ENCODE measurements around the gene LSS. TPM values are rescaled to one million over a fixed set of nuclear protein-coding genes. Genes with fewer than 3 reads are reported as not detected.

LSS gene
- total and polyA plus RNA-seq, 2 of the 4 experiments (the other 2 are of a cell fraction), result 43.4 to 58.1 TPM

- Histone ChIP-seq H2BK5ac (ENCODE audit: low read depth, low read length, poor library complexity, severe bottlenecking) (no peak overlapping the region), H3K36me3 (ENCODE audit: control insufficient read depth, insufficient read depth, low read length) (peaks cover 68% of the 10 kb centered on the region), H3K4me2 (ENCODE audit: low read depth, low read length) (no peak overlapping the region), H4K8ac (ENCODE audit: low read depth in 2 of 2, low read length in 2 of 2) (no peak overlapping the region), H3K9me1 (ENCODE audit: insufficient read depth, low read length) (peaks cover 16% of the 10 kb centered on the region), H2AK9ac (replicated peaks; ENCODE audit: low read depth, low read length, poor library complexity) (no peak overlapping the region), H2AFZ (replicated peaks; ENCODE audit: low read length, poor library complexity) (no peak overlapping the region), H3K14ac (replicated peaks; ENCODE audit: low read depth, low read length) (no peak overlapping the region), H2BK120ac (ENCODE audit: low read depth, low read length) (no peak overlapping the region), H3K18ac (ENCODE audit: low read depth, low read length) (no peak overlapping the region), H2AK5ac (ENCODE audit: low read depth, low read length) (no peak overlapping the region), H3K4me3 (ENCODE audit: insufficient read depth, low read depth, low read length) (no peak overlapping the region), H3K79me1 (ENCODE audit: low read depth in 1 of 2, low read length in 2 of 2) (peaks cover 8 to 28% of the 10 kb centered on the region in 2 experiments; a peak in 3 of 4 replicates), H3K4me1 (ENCODE audit: control insufficient read depth, insufficient read depth, low read length) (no peaks in the 10 kb centered on the region; the same call in 1 of the 2 replicates), H4K91ac (ENCODE audit: insufficient read depth, low read depth, low read length) (no peak overlapping the region), H4K20me1 (ENCODE audit: insufficient read depth, low read length) (peaks cover 6% of the 10 kb centered on the region), H3K27ac (ENCODE audit: insufficient read depth, low read length) (no peak overlapping the region), H4K5ac (ENCODE audit: low read depth, low read length) (no peak overlapping the region), H3K9ac (ENCODE audit: low read depth, low read length) (no peak overlapping the region), H2BK20ac (ENCODE audit: low read depth, low read length) (no peak overlapping the region), H3K9me3 (ENCODE audit: control insufficient read depth, insufficient read depth, low read length) (no peaks in the 10 kb centered on the region), H3K4ac (ENCODE audit: low read depth, low read length) (no peak overlapping the region), H3K56ac (ENCODE audit: extremely low read depth, insufficient read depth, low read length) (no peak overlapping the region), H3K23ac (ENCODE audit: low read depth, low read length) (no peak overlapping the region), H2BK15ac (ENCODE audit: low read depth, low read length) (no peak overlapping the region), H3K27me3 (ENCODE audit: control insufficient read depth, insufficient read depth, low read length) (no peaks in the 10 kb centered on the region)
- ChIA-PET POLR2A (ENCODE audit: unreplicated experiment) (no interaction called here), CTCF (no interaction called here)
- DNase-seq, result no peak
- dilution Hi-C loops (cut with HindIII; ENCODE audit: low sequenced_read_pairs, unreplicated experiment), result no loop called here
- BruUV-seq (replicated peaks), result no TSS peak
- ATAC-seq (ENCODE audit: low read depth), result no peak
- intact Hi-C loops (cut with micrococcal nuclease), result no loop called here
- WGBS, 2 experiments (ENCODE audit: extremely low coverage in 2 of 2, insufficient read length in 1 of 2), result no CpG with 5 or more reads among the region's 3 CpGs
- TF ChIP-seq MAFK (IDR thresholded peaks at IDR 0.05; ENCODE audit: low read depth, low read length) (no peak), CTCF (conservative IDR thresholded peaks at IDR 0.05; ENCODE audit: low read depth, low read length) (no peak), USF2 (IDR thresholded peaks at IDR 0.05; ENCODE audit: low read depth, low read length) (no peak), SMC3 (IDR thresholded peaks at IDR 0.05; ENCODE audit: low read depth, low read length) (no peak), FOS (IDR thresholded peaks at IDR 0.05; ENCODE audit: low read depth, low read length) (no peak), RAD21 (IDR thresholded peaks at IDR 0.05; ENCODE audit: low read length) (no peak), BHLHE40 (IDR thresholded peaks at IDR 0.05; ENCODE audit: low read depth, low read length) (no peak), MAZ (IDR thresholded peaks at IDR 0.05; ENCODE audit: borderline replicate concordance, low read depth, low read length) (no peak), RCOR1 (IDR thresholded peaks at IDR 0.05; ENCODE audit: insufficient replicate concordance, low read length) (no peak), NFE2L2 (IDR thresholded peaks at IDR 0.05; ENCODE audit: low read depth, low read length) (no peak)
- in situ Hi-C loops (cut with MboI; ENCODE audit: low sequenced_read_pairs), result no loop called here
These were observed 16.8 kb upstream of the LSS start for GRCh38 chr21:46245213-46245915.
